Adrenal gland (tissue), 5 donors: ENCODE results near the gene CILP2.

Source experiments
- CTCF ChIP-seq, 6 experiments: fragments of 450-650 bp in 4 of 6; fragments of 200-600 bp in 2 of 6; sonication (generic) in 1 of 6; IDR thresholded peaks; 1 replicate in 5 of 6; 2 replicates in 1 of 6; pipeline versions ENCODE4 v1.5.1 to v1.8.0; 2016 to 2021; ENCODE audit warnings: antibody characterized with exemption in 6 of 6, mild to moderate bottlenecking in 2 of 6, moderate library complexity in 1 of 6
- POLR2A ChIP-seq, 2 donors: fragments of 450-650 bp; IDR thresholded peaks; one replicate each; pipeline ENCODE4 v1.6.1; 2017; ENCODE audit warnings: antibody characterized with exemption in 2 of 2, mild to moderate bottlenecking in 2 of 2, moderate library complexity in 1 of 2
- donor health status: DM: no; HTN: no; CAD: no.

DNA sequence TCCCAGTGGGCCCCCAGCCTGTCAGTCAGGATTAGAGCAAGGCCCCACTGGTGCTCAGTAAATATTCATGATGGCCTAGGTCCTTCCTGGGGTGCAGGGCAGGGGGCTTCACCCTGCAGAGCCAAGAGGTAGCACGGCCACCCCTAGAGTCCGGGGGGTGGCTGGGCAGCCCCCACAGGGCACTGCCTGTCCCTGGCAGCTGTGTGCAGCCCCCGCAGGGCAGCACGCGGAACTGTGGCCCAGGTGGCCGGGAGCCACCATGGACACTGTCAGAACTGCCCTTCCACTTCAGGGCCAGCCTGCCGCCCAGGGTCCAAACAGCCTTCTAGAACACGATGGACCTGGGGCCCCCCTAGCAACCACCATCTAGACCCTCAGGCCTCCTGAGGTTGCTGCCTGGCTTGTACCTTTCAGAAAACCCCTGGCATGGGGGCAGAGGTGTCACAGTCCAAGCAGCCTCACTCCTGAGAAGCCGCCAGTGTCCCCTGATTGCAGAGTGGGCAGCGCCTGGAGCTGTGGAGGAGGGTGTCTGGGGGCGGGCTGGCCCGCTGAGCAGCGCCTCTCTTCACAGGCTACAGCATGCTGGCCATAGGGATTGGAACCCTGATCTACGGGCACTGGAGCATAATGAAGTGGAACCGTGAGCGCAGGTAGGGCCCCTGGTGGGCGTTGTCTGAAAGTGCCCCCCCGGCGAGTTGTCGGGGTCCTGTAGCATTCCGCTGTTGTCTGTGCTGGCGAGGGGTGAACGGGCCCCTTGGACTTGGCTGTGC, 12.3 kb upstream of the CILP2 start:
- TF ChIP-seq CTCF (IDR thresholded peaks at IDR 0.05), result no peak
- TF ChIP-seq POLR2A (IDR thresholded peaks at IDR 0.05), result no peak
